Naive B cell (primary cell): ENCODE data around the gene CATSPER4. TPM values are rescaled to one million over a fixed set of nuclear protein-coding genes. Genes with fewer than 3 reads are reported as not detected.

Experiments
- ATAC-seq, 2 donors: fragments of 150-1000 bp; cut with Tn5 transposase; 2 replicates each; pipeline ENCODE4 v1.10.0; 2021; ENCODE audit warnings: low read depth in 2 of 2, mild to moderate bottlenecking in 2 of 2, moderate library complexity in 2 of 2
- DNase-seq: peaks from one replicate; pipeline ENCODE4 v3.0.0; 2022
- H3K27ac Mint-ChIP-seq, 6 donors: one replicate each; pipeline ENCODE4 v1.8.0; 2020 to 2022; ENCODE audit warnings: mild to moderate bottlenecking in 6 of 6, mixed read lengths in 6 of 6, moderate library complexity in 5 of 6, inconsistent platforms in 2 of 6
- H3K27me3 Mint-ChIP-seq, 3 donors: one replicate each; pipeline ENCODE4 v1.8.0; 2021 to 2022; ENCODE audit warnings: mixed read lengths in 3 of 3, mild to moderate bottlenecking in 1 of 3
- H3K36me3 Mint-ChIP-seq, 2 donors: one replicate each; pipeline ENCODE4 v1.8.0; 2020 to 2022; ENCODE audit warnings: mixed read lengths in 2 of 2, inconsistent platforms in 1 of 2, mild to moderate bottlenecking in 1 of 2
- H3K4me1 Mint-ChIP-seq, 3 donors: one replicate each; pipeline ENCODE4 v1.8.0; 2020 to 2022; ENCODE audit warnings: mixed read lengths in 3 of 3, inconsistent platforms in 1 of 3, mild to moderate bottlenecking in 1 of 3, moderate library complexity in 1 of 3
- H3K4me3 Mint-ChIP-seq, 8 donors: one replicate each; pipeline ENCODE4 v1.8.0; 2020 to 2022; ENCODE audit warnings: mild to moderate bottlenecking in 8 of 8, mixed read lengths in 8 of 8, moderate library complexity in 8 of 8, inconsistent platforms in 2 of 8
- H3K9me3 Mint-ChIP-seq, 7 donors: one replicate each; pipeline ENCODE4 v1.8.0; 2020 to 2022; ENCODE audit warnings: mixed read lengths in 7 of 7, mild to moderate bottlenecking in 5 of 7, inconsistent platforms in 2 of 7, moderate library complexity in 1 of 7
- polyA plus RNA-seq, 6 donors: library from polyadenylated mRNA; unstranded; fragments of 300-500 nt; fragmentation: Illumina TruSeq; gene quantifications; one replicate each; pipeline ENCODE4 v1.2.3, GENCODE V29; 2021; ENCODE audit warnings: low read depth in 6 of 6

Gene CATSPER4
- not detected for polyA plus RNA-seq

DNA sequence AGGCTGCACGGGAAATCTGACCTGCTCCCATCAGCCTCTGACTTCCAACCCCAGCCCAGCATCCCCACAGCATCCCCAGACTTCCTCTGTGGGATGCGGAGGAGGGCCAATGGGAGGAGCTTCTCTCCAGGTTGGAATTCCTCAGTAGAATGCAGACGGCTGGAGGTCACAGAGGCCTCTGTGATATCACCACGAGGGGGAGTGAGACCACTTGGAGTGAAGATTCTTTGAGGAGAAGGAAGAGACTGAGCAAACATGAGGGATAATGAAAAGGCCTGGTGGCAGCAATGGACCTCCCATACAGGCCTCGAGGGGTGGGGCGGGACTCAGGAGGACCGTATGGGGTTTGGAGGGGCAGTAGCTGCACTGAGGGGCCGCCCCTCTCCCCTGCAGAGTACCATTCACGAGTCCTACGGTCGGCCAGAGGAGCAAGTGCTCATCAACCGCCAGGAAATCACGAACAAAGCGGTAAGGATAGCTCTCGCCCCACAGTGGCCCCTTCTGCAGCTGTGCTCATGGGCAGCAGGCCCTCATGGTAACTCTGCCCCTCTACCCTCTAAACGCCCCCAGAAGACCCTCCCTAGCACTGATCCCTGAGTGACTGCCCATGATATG, at the start of gene CATSPER4:
Gene CATSPER4, plus strand, starts transcription at position 230 of the 615 bp plus-strand sequence. Its CDS starts 26 bp downstream, at position 256.
- Mint-ChIP-seq H3K27ac (peak within 1 kb of the TSS in 2 of 6 donors; percentile 34 to 67), H3K36me3 (no peaks in the 10 kb centered on the region), H3K4me1 (no peaks in the 10 kb centered on the region), H3K27me3 (no peaks in the 10 kb centered on the region), H3K4me3 (peak within 1 kb of the TSS in 1 of 8 donors; percentile 29), H3K9me3 (no peaks in the 10 kb centered on the region)
- ATAC-seq = no peak
- no peak for DNase-seq

DNA sequence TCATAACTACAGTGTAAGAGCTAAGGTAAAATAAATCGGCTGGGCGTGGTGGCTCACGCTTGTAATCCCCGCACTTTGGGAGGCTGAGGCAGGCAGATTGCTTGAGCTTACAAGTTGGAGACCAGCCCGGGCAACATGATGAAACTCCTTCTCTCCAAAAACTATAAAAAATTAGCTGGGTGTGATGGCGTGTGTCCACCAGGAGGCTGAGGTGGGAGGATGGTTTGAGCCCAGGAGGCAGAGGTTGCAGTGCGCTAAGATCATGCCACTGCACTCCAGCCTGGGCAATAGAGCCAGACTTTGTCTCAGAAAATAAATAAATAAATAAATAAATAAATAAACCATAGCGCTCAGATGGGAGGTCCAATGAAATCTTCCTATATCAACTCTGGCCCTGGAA, 48.2 kb upstream of the CATSPER4 start:
- Mint-ChIP-seq H3K36me3 (no peaks in the 10 kb centered on the region), H3K27ac (no peak overlapping the region), H3K9me3 (no peaks in the 10 kb centered on the region), H3K4me1 (peaks cover 3 to 6% (median 5%) of the 10 kb centered on the region in 3 donors), H3K4me3 (no peak overlapping the region), H3K27me3 (peaks cover 0 to 8% (median 6%) of the 10 kb centered on the region in 3 donors)
- ATAC-seq = no peak
- no peak for DNase-seq

DNA sequence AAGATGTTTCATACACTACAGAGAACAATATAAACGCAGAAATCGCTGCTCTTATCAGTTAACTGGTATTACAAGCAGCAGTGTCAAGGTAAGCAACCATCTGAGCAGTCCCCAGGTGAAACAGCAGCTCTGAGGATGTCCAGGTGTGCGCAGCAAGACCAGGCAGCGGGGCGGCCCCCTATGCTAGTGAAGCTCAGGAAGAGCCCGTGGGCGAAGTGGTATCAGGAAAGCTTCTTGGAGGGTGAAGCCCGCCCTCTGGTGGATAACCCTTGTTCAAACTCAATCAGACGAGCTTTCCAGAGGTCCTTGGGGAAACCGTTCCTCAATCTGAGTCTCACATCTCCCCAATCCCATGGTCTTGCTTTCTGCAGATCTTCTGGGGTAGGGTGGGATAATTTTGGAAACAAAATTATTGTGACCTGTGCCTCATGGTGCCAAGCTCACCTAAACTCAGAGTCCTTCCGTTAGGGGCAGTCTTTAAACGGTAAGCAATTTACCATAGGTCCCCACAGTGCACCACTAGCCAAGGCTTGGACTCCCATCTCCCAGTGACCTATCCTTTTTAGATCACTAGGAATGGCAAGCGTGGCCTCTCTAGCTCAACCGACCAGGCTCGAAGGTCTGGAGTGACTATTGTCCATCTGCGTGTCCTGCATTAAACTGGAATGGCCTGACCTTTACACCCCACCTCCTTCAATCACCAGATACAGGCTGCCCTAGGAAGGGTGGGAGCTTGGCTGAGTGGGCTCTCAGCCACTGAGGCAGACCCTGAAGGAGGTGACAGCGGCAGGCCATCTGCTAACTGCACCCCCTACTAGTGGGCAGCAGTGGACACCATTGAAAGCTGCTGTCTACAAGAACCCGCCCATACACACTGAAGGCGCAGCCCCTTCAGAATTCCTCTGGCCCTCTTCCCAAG, 45.1 kb upstream of the CATSPER4 start:
- DNase-seq (peak; percentile 65), ATAC-seq (peak; percentile 76 to 81)
- Mint-ChIP-seq H3K4me3 (peak overlapping the region in 1 of 8 donors; percentile 77), H3K36me3 (no peaks in the 10 kb centered on the region), H3K27ac (peak overlapping the region in 1 of 6 donors; percentile 47), H3K27me3 (peaks cover 5 to 19% (median 18%) of the 10 kb centered on the region in 3 donors), H3K4me1 (peaks cover 3 to 6% (median 5%) of the 10 kb centered on the region in 3 donors), H3K9me3 (no peaks in the 10 kb centered on the region)

DNA sequence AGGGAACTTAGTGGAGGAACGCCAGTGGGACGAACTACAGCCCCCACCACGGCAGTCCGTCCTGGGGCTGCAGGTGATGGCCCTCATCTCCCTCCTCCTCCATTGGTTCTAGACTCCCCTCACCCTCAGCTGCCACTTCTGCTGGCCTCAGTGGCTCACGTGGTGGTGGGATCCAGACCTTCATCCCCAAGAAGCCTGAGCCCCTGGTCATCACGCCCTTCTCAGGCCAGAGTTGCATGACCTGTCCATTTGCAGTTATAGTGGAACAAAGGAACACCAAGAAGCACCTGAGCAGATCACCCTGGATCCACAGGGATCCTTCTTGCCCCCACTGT, 44.5 kb upstream of the CATSPER4 start:
- no peaks in the 10 kb centered on the region for H3K9me3 Mint-ChIP-seq

DNA sequence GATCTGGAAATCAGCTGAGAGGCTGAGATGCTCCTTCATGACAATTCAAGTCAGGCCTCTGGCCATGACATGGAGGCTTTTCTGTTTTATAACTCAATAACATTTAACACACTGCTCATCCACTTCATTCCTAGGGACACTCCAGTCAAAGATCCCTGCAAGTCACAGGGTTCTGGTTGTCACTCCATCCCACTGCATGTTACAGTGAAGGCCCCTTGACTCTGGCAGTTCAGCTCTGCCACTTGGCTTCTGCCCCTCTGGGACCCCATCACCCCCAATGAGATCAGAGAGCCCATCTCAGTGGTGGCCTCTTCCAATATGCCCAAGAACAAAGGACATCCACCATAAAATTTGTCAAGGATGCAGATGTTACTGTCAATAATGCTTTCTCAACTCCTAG, 41.5 kb upstream of the CATSPER4 start:
- Mint-ChIP-seq H3K27ac (peak overlapping the region in 1 of 6 donors; percentile 71), H3K27me3 (peaks cover 8 to 22% (median 19%) of the 10 kb centered on the region in 3 donors), H3K9me3 (no peaks in the 10 kb centered on the region), H3K4me3 (no peak overlapping the region), H3K4me1 (peaks cover 3 to 6% (median 5%) of the 10 kb centered on the region in 3 donors), H3K36me3 (no peaks in the 10 kb centered on the region)
- ATAC-seq = no peak
- no peak for DNase-seq

More for the DNA sequence above, 44.5 kb upstream of the CATSPER4 start:
- Mint-ChIP-seq H3K4me1 (peaks cover 3 to 6% (median 5%) of the 10 kb centered on the region in 3 donors), H3K27ac (no peak overlapping the region), H3K27me3 (peaks cover 5 to 19% (median 18%) of the 10 kb centered on the region in 3 donors), H3K36me3 (no peaks in the 10 kb centered on the region), H3K4me3 (no peak overlapping the region)
- ATAC-seq = no peak
- DNase-seq = no peak

DNA sequence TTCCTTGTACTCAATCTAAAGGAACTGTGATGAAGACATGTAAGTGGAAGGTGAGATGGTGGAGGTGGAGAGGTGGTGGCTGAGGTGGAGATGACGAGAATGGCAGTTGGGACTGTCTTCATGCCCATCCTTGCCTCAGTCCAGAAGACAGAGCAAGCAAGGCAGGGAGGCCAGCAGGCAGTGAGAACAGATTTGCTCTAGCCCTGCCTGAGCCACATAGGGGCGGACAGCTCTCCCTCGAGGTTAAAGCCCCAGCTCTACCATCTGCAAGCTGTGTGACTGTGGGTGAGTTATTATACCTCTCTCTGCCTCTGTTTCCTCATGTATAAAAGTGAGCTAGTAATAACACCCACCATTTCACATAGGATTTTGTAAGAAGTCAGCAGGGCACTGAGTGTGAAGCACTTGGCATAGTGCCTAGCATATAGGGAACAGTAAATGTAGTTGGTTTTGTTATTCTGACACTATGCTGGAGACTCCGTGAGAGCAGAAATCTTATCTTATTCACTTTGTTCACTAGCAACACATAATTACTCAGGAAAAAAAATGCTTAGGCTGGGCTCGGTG, 36.4 kb upstream of the CATSPER4 start:
- ATAC-seq = no peak

DNA sequence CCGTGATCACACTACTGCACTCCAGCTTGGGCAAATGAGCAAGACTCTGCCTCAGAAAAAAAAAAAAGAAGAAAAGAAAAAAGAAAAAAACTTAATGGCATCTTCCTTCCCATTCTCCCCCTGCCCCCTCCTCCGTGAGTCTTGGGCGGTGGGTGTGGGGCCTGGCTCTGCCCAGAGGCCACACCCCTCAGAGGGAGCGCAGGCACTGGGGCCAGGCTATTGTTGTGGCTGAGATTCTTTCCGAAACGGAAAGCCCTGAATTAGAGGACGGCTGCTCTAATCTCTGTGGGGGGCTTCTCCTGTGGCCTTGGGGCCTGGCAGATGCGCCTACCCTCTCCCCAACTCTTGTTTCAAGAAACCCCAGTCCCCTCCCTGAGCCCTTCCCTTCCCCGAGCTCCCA, 35.7 kb upstream of the CATSPER4 start:
- Mint-ChIP-seq H3K4me1 (peaks cover 0 to 6% (median 4%) of the 10 kb centered on the region in 3 donors), H3K9me3 (no peaks in the 10 kb centered on the region), H3K27ac (no peak overlapping the region), H3K4me3 (no peak overlapping the region), H3K27me3 (peaks cover 26 to 62% (median 37%) of the 10 kb centered on the region in 3 donors), H3K36me3 (no peaks in the 10 kb centered on the region)
- ATAC-seq (no peak), DNase-seq (no peak)

More for the DNA sequence above, 36.4 kb upstream of the CATSPER4 start:
- Mint-ChIP-seq H3K27me3 (peaks cover 26 to 55% (median 37%) of the 10 kb centered on the region in 3 donors), H3K4me1 (peaks cover 0 to 6% (median 4%) of the 10 kb centered on the region in 3 donors), H3K27ac (no peak overlapping the region), H3K36me3 (no peaks in the 10 kb centered on the region), H3K4me3 (no peak overlapping the region), H3K9me3 (no peaks in the 10 kb centered on the region)
- no peak for DNase-seq

DNA sequence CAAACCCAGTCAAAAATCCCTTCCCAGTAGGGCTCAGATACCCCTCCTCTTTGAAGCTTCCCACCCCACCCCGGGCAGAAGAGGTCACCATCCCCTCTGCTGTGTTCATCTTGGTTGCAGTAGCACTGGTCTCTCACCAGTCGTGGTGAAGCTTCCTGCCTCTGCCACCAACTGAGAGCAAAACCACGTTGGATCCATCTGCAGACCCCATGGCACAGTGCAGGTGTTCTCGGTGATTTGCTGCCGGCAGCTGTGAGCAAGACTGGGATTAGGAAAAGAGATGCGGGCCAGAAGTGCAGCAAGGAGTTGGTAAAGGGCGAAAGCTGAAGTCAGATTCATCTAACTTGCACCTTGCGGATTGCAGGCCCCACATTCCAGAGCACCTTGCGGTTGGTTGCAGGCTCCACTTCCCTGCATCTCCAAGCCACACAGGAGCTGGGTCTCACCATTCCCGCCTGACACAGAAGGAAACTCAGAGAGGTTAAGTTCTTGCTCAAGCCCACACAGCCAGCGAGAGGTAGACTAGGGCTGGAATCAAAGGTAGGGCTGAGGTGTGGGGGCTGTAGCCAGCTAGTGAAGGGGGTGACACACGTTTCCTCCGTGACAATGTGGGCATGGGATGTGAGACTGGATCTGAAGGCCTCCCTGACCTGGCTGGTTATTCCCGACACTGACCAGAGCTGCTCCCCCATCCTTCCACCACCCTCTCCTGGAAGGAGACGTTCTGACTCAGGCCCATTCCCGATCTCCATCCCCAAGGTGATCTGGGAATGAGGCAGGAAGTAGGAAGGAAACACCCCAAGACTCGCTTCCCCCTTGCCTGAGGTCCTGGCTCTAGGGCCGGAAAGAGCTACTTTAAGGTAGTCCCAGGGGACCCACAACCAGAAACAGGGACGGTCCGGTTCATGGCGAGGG, 34.8 kb upstream of the CATSPER4 start:
- H3K36me3 Mint-ChIP-seq = no peaks in the 10 kb centered on the region
- no peak overlapping the region for H3K27ac Mint-ChIP-seq
- DNase-seq (no peak), ATAC-seq (no peak)
- H3K9me3 Mint-ChIP-seq = no peaks in the 10 kb centered on the region
- H3K4me1 Mint-ChIP-seq = peaks cover 0 to 6% (median 4%) of the 10 kb centered on the region in 3 donors
- peaks cover 26 to 66% (median 41%) of the 10 kb centered on the region in 3 donors for H3K27me3 Mint-ChIP-seq
- no peak overlapping the region for H3K4me3 Mint-ChIP-seq

DNA sequence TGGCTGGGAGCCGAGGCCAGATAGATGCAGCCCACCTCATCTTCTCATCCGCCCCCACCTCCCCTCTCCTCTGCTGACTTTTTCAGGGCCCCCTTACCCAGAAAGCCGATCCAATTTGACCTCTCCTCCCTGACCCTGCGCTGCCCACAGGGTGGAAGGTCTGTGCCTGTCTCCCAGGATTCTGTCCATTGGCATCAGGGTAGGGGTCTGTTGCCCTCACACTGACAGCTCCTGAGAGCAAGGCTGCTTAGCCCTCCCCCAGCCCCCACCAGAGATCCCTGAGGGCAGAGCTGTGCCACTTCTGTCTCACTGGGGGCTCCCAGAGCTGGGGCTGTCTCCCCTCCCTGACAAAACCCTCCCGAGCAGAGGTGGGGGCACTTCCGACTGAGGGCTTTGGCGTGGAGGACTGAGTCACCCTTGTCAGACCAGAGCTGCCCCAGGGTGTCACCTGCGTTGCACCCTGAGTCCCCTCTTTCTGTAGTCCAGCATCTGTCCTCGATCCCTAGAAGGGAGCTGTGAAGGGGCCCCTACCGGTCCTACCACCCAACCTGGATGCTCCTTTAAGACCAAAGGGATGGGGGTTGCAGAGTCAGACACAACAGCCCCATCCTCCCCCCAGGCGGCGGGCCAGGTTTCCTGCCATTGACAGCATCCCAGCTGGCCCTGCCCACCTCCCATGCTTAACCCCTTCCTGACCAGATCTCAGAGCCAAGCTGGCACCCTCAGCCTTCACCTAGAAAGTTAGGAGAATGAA, 33.9 kb upstream of the CATSPER4 start:
- Mint-ChIP-seq H3K4me3 (no peak overlapping the region), H3K27ac (no peak overlapping the region), H3K4me1 (peaks cover 2 to 6% (median 4%) of the 10 kb centered on the region in 3 donors), H3K36me3 (no peaks in the 10 kb centered on the region), H3K27me3 (peaks cover 26 to 74% (median 47%) of the 10 kb centered on the region in 3 donors), H3K9me3 (no peaks in the 10 kb centered on the region)
- no peak for DNase-seq
- no peak for ATAC-seq

DNA sequence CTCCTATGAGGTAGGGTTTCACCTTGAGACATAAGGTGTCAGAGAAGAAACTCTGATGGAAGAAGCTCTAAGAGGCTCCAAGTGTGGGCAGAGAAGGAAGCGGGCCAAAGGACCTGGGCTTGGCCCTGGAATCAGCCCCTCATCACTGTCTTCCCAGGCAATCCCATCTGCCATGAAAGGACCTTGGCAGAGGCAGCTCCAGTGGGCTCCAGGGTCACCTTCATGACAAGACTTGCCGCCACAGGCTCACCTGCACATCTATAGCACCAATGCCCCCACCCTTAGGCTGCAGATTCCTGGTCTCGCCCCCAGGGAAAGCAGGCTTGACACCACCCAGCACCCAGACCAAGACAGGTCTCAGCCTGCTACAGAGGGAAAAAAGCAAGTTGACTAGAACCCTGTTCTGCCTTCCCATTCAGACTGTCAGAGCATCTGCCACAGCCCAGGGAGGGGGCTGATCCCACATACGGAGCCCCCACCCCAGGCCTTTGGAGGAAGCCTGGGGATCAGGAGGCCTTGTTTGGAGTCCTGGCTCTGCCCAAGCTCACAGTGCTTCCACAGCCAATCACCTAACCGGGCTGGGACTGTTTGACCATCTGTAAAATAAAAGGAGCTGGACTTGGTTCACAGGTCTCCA, 32.0 kb upstream of the CATSPER4 start:
- Mint-ChIP-seq H3K9me3 (no peaks in the 10 kb centered on the region), H3K4me1 (peaks cover 6 to 11% (median 9%) of the 10 kb centered on the region in 3 donors), H3K27ac (no peak overlapping the region), H3K36me3 (no peaks in the 10 kb centered on the region), H3K4me3 (no peak overlapping the region), H3K27me3 (peaks cover 32 to 85% (median 55%) of the 10 kb centered on the region in 3 donors)
- no peak for ATAC-seq
- DNase-seq = no peak

DNA sequence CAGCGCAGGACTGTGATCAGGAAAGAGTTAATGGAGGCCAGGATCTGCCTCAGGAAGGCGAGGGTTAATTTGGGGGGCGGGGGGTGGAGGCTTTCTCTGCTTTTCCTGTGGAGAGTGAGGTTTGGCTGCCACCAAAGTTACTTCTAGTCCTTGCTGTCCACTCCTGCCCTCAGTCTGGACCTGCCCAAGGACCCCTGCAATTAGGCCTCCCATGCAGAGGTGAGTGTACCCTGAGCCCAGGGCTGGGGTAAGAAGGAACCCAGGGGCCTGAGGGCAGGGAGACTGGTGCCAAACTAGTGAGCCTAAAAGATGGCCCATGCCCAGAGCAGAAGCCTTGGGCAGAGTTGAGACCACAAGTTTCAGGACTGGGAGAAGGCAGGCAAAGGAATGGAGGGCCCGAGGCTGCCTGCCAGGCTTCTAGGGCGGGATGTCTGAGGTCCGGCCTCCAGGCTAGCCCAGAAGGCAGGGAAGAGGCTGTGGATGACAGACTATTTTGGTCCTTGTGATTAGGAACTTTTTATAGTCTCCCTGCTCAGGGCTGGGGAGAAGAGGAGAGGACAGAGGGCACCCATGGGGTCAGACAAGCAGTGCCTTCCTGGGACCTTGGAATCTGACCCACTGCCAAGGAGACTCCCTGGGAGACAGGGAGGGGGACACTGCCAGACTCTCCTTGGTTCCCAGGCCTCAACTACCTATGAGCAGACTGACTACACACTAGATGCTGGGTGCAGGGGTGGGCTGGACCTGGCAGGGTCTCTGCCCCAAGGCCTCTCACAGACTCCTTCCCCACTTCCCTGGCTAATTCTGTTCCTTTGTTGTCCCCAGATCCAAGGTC, 31.3 kb upstream of the CATSPER4 start, which contains the start of gene FAM110D:
Gene FAM110D, plus strand, starts transcription at position 172 of the 835 bp plus-strand sequence. CDS start 2,213 bp downstream, outside the sequence.
- Mint-ChIP-seq H3K27me3 (peaks cover 31 to 84% (median 55%) of the 10 kb centered on the region in 3 donors), H3K27ac (no peak within 1 kb of the TSS)

More for the DNA sequence above, 31.3 kb upstream of the CATSPER4 start, which contains the start of gene FAM110D:
- Mint-ChIP-seq H3K4me3 (peak within 1 kb of the TSS in 1 of 8 donors; percentile 21), H3K9me3 (no peaks in the 10 kb centered on the region), H3K4me1 (peaks cover 9 to 16% (median 11%) of the 10 kb centered on the region in 3 donors), H3K36me3 (no peaks in the 10 kb centered on the region)
- ATAC-seq (no peak), DNase-seq (no peak)
